GM06990 (cell line): ENCODE results near the gene ITPRIP.

Experiments
- DNase-seq: peaks from one replicate; pipeline ENCODE4 v3.0.0-alpha.2; 2011; ENCODE audit not compliant: insufficient read length; ENCODE audit errors: extremely low read depth
- H3K27me3 ChIP-seq: replicated peaks from 2 replicates; pipeline ENCODE4 v1.6.0; 2011; ENCODE audit warnings: low read length; ENCODE audit not compliant: control insufficient read depth, insufficient read depth
- H3K36me3 ChIP-seq: 2 replicates; pipeline ENCODE4 v1.5.1; 2011; ENCODE audit warnings: low read length; ENCODE audit not compliant: control insufficient read depth, insufficient read depth
- H3K4me3 ChIP-seq: replicated peaks from 2 replicates; pipeline ENCODE4 v1.5.1; 2011; ENCODE audit warnings: low read depth, mild to moderate bottlenecking, control low read depth, low read length
- CTCF ChIP-seq: IDR thresholded peaks from 2 replicates; pipeline ENCODE4 v1.5.1; 2011; ENCODE audit warnings: low read length, control low read depth, mild to moderate bottlenecking, inconsistent platforms; ENCODE audit not compliant: insufficient read depth, poor library complexity, severe bottlenecking

ITPRIP gene

GRCh38 chr10:104326991-104327610 lies 11.2 kb downstream of the ITPRIP start:
- Histone ChIP-seq H3K36me3 (peaks cover 4% of the 10 kb centered on the region; the same call in 1 of the 2 replicates), H3K27me3 (no peaks in the 10 kb centered on the region), H3K4me3 (no peak overlapping the region)
- no peak for TF ChIP-seq CTCF
- no peak for DNase-seq

GRCh38 chr10:104325436-104326435 lies 12.5 kb downstream of the ITPRIP start:
- TF ChIP-seq CTCF: no peak
- H3K27me3 ChIP-seq: no peaks in the 10 kb centered on the region
- H3K36me3 ChIP-seq: peaks cover 4% of the 10 kb centered on the region; the same call in 1 of the 2 replicates
- no peak for DNase-seq
- H3K4me3 ChIP-seq: no peak overlapping the region

GRCh38 chr10:104324931-104325330 lies 13.3 kb downstream of the ITPRIP start:
- H3K36me3 ChIP-seq: peaks cover 4% of the 10 kb centered on the region; the same call in 1 of the 2 replicates
- DNase-seq: no peak
- no peak for TF ChIP-seq CTCF
- no peak overlapping the region for H3K4me3 ChIP-seq
- H3K27me3 ChIP-seq: no peaks in the 10 kb centered on the region

GRCh38 chr10:104324221-104324686 lies 14.0 kb downstream of the ITPRIP start:
- TF ChIP-seq CTCF: no peak
- DNase-seq: no peak
- no peak overlapping the region for H3K4me3 ChIP-seq

GRCh38 chr10:104323760-104324201 lies 14.5 kb downstream of the ITPRIP start:
- H3K27me3 ChIP-seq: no peaks in the 10 kb centered on the region
- TF ChIP-seq CTCF: no peak
- peaks cover 4% of the 10 kb centered on the region; the same call in 1 of the 2 replicates for H3K36me3 ChIP-seq
- no peak for DNase-seq
- H3K4me3 ChIP-seq: no peak overlapping the region

More at GRCh38 chr10:104324221-104324686, 14.0 kb downstream of the ITPRIP start:
- no peaks in the 10 kb centered on the region for H3K27me3 ChIP-seq
- H3K36me3 ChIP-seq: peaks cover 4% of the 10 kb centered on the region; the same call in 1 of the 2 replicates
